VCaP (cell line): ENCODE results near the gene KIF5C.

Experiments used
- H3K27ac ChIP-seq: fragments of 450-650 bp; 2 replicates; pipeline ENCODE4 v1.5.1; 2017
- TF ChIP-seq, protein P1 (sequence below): fragments of 450-650 bp; conservative IDR thresholded peaks from 2 replicates; pipeline ENCODE4 v1.5.1; 2017; ENCODE audit warnings: mild to moderate bottlenecking, moderate library complexity

The KIF5C gene

DNA sequence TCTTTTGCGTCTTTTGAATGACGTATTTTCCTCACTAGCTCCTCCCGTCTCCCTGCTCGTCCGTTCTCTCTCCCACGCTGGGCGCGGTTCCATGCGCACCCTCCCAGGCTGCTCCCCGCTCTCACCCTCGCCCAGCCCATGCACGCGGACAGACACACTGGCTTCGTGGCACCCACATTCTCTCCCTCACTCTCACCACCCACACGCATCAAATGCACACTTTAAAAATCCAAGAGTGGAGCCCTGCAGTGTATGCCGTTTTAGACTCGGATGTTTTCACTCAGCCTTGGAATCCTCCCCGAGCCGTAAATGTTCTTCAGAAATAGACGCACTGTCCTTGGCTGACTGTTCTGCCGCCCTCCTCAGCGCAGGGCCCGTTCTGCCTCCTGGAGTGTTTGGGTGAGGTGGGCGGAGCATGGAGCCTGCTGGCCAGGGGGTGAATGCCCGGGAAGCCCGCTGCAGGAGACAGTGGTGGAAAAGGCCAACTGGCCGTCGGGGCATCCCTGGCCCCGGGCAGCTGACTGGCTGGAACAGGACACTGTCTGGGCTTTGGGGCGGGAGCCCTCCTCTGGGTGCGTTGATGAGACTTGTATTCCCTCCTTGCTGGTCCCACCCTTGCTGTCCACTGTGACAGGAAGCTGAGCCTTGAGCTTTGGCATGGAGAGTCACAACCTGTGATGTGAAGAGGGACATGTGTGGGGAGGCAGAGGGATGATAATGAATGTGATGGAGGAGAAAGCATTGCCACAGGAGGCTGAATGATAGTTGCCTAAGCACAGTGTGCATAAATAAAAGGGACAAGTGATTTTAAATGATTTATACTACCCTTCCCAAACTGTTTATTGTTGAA lies 128.1 kb downstream of the KIF5C start:
- peak overlapping the region; percentile 79 for H3K27ac ChIP-seq
- TF ChIP-seq, protein P1, sequence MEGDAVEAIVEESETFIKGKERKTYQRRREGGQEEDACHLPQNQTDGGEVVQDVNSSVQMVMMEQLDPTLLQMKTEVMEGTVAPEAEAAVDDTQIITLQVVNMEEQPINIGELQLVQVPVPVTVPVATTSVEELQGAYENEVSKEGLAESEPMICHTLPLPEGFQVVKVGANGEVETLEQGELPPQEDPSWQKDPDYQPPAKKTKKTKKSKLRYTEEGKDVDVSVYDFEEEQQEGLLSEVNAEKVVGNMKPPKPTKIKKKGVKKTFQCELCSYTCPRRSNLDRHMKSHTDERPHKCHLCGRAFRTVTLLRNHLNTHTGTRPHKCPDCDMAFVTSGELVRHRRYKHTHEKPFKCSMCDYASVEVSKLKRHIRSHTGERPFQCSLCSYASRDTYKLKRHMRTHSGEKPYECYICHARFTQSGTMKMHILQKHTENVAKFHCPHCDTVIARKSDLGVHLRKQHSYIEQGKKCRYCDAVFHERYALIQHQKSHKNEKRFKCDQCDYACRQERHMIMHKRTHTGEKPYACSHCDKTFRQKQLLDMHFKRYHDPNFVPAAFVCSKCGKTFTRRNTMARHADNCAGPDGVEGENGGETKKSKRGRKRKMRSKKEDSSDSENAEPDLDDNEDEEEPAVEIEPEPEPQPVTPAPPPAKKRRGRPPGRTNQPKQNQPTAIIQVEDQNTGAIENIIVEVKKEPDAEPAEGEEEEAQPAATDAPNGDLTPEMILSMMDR = no peak

DNA sequence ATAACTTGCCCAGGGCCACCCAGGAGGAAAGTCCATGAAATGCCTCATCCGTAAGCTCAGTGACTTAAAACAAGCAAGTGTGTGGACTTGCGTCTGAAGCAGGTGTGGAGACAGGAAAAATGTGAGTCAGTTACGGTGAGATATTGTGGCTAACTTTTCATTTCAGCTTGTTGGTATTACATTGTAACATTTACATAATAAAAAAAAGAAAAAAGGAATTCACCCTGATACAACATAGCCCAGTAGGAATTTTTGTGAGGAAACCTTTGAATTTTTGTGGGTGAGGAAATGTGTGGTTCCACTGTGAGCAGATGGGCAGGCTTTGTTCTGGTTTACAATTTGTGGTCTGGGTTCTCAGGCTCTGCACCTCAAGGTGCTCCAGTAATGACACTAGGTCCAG lies 129.8 kb downstream of the KIF5C start:
- TF ChIP-seq, protein P1 = no peak
- peak overlapping the region; percentile 79 for H3K27ac ChIP-seq

DNA sequence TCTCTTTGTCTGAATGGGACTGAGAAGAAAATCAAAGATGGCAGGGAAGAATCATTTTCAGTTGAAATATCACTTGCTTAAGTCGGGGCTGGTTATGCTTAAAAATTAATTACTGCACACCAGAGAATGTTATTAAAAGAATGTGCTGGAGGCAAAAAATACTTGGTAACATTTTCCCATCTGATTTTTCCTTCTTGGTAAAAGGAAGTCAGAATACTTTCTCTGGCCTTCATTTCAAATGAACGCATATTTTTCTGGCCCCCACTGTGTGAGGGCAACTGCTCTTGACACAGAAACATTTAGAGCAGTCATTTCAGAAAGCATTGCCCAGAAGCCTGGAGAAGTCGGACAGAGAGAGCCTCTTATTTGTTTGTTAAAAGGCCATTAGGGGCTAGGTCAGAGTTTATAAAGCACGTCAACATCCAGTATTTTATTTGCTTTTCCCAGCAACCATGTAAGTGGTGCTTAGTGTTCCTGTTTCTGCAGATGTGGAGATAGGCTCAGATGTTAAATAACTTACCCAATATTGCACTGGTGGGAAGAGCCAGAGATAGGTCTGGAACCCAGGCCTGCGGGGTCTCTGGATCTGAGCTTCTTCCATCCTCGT lies 130.5 kb downstream of the KIF5C start:
- TF ChIP-seq, protein P1 = no peak
- H3K27ac ChIP-seq = peak overlapping the region; percentile 79

DNA sequence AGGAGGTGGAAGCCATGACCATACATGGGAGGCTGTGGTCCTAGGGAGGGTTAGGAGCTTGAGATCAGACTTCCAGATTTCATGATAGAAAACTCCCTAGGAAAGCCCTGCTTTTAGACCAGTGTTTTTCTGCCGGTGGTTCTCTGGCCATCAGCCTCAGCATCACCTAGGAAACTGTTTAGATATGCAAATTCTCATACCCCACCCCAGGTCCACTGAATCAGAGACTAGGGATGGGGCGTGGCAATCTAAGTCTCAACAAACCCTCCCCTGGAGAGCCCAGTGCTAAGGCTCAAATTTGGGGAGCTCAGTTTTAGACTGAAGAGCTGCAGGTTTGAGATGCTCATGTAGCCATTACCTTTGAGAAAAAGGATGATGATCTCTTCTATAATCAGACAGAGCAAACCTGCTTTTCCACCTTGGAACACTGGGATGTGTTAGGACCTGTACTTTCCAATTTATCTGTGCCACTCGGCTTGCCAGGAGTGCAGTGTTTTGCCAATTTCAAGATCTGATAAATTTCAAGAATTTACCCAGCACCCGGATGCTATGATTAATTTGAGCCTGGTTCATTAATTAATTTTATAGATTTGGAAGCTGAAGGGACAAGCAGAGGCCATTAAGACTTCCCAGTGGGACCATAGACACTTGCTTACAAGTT lies 132.0 kb downstream of the KIF5C start:
- peak overlapping the region; percentile 79 for H3K27ac ChIP-seq
- TF ChIP-seq, protein P1 = no peak

DNA sequence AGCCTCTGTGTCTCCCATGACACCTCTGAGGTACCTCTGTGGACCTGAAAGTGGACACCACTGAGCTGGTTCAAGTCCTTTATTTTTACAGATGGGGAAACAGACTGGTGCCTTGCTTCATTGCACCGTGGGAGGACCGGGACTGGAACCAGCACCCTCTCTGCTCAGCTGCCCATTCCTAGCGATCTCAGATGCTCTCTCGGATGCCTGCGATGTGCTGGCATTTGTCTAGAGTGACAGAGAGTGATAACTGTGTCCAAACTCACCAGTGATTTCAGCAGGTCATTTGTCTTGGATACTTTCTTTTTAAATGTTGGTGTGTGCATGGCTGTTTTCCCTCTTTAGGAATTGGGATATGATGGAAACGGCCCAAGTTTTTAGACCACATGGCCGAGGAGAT lies 133.4 kb downstream of the KIF5C start:
- TF ChIP-seq, protein P1 = no peak
- H3K27ac ChIP-seq = peak overlapping the region; percentile 79

DNA sequence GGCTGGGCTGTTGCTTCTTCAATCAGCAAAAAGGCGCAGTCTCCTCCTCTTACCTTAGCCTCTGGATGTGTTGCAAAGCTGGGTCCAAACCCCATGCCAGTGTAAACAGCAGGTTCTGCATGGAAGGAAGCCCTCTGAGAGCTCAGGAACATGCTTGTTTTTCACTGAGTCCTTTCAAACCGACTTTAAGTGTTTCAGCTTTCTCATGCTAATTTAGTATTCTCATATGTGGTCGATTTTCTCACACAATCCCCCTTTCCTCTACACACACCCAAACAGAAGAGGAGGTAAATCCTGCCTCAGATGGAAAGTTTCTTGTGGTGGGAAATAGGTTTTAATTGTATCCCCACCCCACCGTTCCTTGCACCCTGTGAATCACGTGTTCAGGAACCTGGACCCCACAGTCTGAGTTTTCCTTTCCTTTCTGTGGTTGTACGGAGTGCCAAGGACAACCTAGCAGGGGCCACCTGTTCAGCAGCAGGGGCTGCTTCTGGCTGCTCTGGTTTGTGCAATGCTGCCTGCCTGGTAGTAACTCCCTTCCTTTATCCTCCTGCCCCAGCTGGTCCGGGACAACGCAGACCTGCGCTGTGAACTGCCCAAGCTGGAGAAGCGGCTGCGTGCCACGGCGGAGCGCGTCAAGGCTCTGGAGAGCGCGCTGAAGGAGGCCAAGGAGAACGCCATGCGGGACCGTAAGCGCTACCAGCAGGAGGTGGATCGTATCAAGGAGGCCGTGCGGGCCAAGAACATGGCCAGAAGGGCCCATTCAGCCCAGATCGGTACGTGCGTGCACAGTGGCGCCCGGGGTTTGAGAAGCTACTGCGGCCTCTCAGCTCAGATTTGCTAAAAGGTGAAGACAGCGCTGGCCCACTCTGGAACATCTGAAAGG lies 134.8 kb downstream of the KIF5C start:
- no peak overlapping the region; the same call in 1 of the 2 replicates for H3K27ac ChIP-seq
- TF ChIP-seq, protein P1 = no peak
